ENCODE results near the gene UQCRH. TPM values are rescaled to one million over a fixed set of nuclear protein-coding genes. Genes with fewer than 3 reads are reported as not detected.
"Not testable (repeated sequence)": the region's sequence is repeated elsewhere in the genome, so short reads cannot be mapped to it uniquely, and the experiment has no call there.

The UQCRH gene
- total and polyA plus RNA-seq, 2 of the 8 experiments (the other 6 are each of a cell fraction or from before 2014, with no cell fraction given): 626 to 1,112 TPM

GRCh38 chr1:46319301-46319700 lies 15.8 kb downstream of the UQCRH start:
- not testable (repeated sequence) for H2AK5ac ChIP-seq (ENCODE audit: low read depth, low read length); H2BK12ac ChIP-seq (ENCODE audit: low read depth, low read length); H4K5ac ChIP-seq (ENCODE audit: insufficient read length, low read depth, low read length); H4K20me1 ChIP-seq (replicated peaks in 1 of 2; ENCODE audit: control insufficient read depth in 1 of 2, insufficient read depth in 2 of 2, low read length in 2 of 2); FAIRE-seq; DNase-seq (ENCODE audit: low read depth in 1 of 2, low spot score in 2 of 2); H2BK15ac ChIP-seq (ENCODE audit: low read length); H2BK5ac ChIP-seq (ENCODE audit: low read depth, low read length); H4K91ac ChIP-seq (replicated peaks; ENCODE audit: insufficient read length, low read length); H2BK20ac ChIP-seq (ENCODE audit: low read length); H3K9ac ChIP-seq (replicated peaks in 1 of 4; ENCODE audit: extremely low read depth in 1 of 4, low read depth in 3 of 4, low read length in 3 of 4); H3K14ac ChIP-seq (ENCODE audit: insufficient read length); H3K23ac ChIP-seq (ENCODE audit: insufficient read length); H3K27me3 ChIP-seq (replicated peaks in 1 of 4; ENCODE audit: control insufficient read depth in 3 of 4, extremely low read depth in 1 of 4, insufficient read depth in 3 of 4, low read length in 3 of 4); H3K4me1 ChIP-seq (replicated peaks in 1 of 4; ENCODE audit: control insufficient read depth in 3 of 4, insufficient read depth in 4 of 4, low read length in 3 of 4); H3K79me1 ChIP-seq (ENCODE audit: low read depth, low read length); H3K9me3 ChIP-seq (ENCODE audit: insufficient read depth in 2 of 2, low read depth in 1 of 2, low read length in 1 of 2); H3K56ac ChIP-seq (replicated peaks; ENCODE audit: insufficient read length, low read depth, low read length); H3K18ac ChIP-seq (ENCODE audit: extremely low read depth, low read length); H3K79me2 ChIP-seq (ENCODE audit: control insufficient read depth in 1 of 2, insufficient read depth in 2 of 2, low read length in 2 of 2); H2AFZ ChIP-seq (ENCODE audit: low read length); H2BK120ac ChIP-seq (replicated peaks; ENCODE audit: low read depth, low read length); H3K4me2 ChIP-seq (ENCODE audit: insufficient read depth in 1 of 2, low read depth in 2 of 2, low read length in 2 of 2); H3K23me2 ChIP-seq (ENCODE audit: low read depth, low read length); H4K8ac ChIP-seq (ENCODE audit: extremely low read depth, insufficient read depth, low read length); H3K4ac ChIP-seq (replicated peaks; ENCODE audit: insufficient read length, low read depth, low read length); H3K27ac ChIP-seq (ENCODE audit: low read depth, low read length); H3K4me3 ChIP-seq (ENCODE audit: extremely low read depth in 1 of 4, insufficient read depth in 2 of 4, low read depth in 3 of 4, low read length in 4 of 4)
- H3K36me3 ChIP-seq (ENCODE audit: control insufficient read depth in 2 of 4, insufficient read depth in 4 of 4, low read length in 3 of 4): peaks cover 5 to 29% (median 14%) of the 10 kb centered on the region in 4 experiments; a peak in 7 of 8 replicates
- POLR2A ChIA-PET (ENCODE audit: partially characterized antibody): interaction anchor here (0.6 to 4.4 kb wide), 6 partner anchors 9 to 50 kb away, joined by 4 to 39 read pairs (median 24); partner anchors contain the start of genes LRRC41, NSUN4 and UQCRH
- 94% methylated on average over 6 of the region's 6 CpGs; no CpG with 5 or more reads in 1 of the 2 experiments for WGBS, 2 experiments (ENCODE audit: extremely low coverage in 1 of 2, insufficient coverage in 1 of 2, insufficient read length in 1 of 2, insufficient replicate concordance in 2 of 2, low coverage in 1 of 2, low lambda C conversion rate in 2 of 2, missing lambda C conversion rate in 1 of 2)
- CTCF ChIA-PET (ENCODE audit: partially characterized antibody): interaction anchor here (0.6 to 3.2 kb wide), 7 partner anchors 10 to 89 kb away, joined by 3 to 16 read pairs (median 4); partner anchors contain the start of gene NSUN4
